Activated T-cell treated with anti-CD3 and anti-CD28 coated beads for 48 hours (primary cell): ENCODE measurements around the gene TINAGL1.

Experiments
- DNase-seq: peaks from one replicate; pipeline ENCODE4 v3.0.0-alpha.2; 2020; ENCODE audit warnings: low read depth

TINAGL1 gene, protein sequence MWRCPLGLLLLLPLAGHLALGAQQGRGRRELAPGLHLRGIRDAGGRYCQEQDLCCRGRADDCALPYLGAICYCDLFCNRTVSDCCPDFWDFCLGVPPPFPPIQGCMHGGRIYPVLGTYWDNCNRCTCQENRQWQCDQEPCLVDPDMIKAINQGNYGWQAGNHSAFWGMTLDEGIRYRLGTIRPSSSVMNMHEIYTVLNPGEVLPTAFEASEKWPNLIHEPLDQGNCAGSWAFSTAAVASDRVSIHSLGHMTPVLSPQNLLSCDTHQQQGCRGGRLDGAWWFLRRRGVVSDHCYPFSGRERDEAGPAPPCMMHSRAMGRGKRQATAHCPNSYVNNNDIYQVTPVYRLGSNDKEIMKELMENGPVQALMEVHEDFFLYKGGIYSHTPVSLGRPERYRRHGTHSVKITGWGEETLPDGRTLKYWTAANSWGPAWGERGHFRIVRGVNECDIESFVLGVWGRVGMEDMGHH

DNA sequence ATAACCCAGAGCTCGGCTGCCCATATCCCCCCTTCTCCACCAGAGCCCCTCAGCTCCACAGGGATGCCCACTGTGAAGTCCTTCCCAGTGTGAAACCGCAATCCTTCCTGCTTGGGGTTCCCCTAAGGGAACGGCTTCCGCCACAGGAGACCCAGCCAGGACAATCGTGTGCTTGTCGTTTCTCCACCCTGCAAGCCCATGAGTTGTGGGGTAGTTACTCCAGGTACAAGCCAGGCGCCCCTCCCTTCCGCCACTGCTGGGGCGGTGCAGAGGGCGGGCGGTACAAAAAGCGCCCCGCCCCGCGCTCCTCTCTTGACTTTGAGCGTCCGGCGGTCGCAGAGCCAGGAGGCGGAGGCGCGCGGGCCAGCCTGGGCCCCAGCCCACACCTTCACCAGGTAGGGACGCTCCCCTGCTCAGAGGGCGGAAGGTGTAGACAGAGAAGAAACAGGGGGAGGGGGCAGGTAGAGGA is at the start of gene TINAGL1:
TSS of gene TINAGL1 (plus strand) at position 315 of the 469 bp plus-strand sequence. CDS start 634 bp downstream, outside the sequence.
- no peak for DNase-seq

DNA sequence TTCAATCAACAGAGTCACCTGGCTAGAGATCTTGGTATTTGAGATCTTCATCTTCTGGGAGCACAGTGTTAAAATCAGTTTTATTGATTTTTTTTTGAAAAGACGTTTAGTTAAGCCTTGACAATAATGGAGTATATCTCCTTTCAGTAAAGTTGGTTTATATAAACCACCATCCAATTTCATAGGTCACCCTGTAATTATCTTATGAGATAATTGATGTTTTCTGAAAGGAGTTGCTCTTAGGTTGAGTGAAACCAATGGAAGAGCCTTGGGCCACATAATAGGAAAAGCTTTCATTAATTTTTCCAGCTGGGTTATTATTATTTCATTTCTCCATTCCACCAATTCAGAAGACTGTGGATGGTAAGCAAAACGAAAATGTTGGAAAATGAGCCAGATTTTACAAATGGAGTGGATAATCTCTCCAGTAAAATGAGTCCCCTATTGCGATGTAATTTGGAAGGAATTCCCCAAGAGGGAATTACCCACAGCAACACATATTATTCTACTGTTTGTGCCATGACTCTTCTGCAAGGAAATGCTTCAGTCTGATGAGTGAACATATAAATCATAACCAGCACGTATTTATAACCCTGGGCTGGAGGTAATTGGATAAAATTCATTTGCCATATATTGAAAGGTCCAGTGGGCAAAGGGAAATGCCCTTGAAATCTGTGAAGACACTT is 46.2 kb upstream of the TINAGL1 start:
- DNase-seq, result no peak

DNA sequence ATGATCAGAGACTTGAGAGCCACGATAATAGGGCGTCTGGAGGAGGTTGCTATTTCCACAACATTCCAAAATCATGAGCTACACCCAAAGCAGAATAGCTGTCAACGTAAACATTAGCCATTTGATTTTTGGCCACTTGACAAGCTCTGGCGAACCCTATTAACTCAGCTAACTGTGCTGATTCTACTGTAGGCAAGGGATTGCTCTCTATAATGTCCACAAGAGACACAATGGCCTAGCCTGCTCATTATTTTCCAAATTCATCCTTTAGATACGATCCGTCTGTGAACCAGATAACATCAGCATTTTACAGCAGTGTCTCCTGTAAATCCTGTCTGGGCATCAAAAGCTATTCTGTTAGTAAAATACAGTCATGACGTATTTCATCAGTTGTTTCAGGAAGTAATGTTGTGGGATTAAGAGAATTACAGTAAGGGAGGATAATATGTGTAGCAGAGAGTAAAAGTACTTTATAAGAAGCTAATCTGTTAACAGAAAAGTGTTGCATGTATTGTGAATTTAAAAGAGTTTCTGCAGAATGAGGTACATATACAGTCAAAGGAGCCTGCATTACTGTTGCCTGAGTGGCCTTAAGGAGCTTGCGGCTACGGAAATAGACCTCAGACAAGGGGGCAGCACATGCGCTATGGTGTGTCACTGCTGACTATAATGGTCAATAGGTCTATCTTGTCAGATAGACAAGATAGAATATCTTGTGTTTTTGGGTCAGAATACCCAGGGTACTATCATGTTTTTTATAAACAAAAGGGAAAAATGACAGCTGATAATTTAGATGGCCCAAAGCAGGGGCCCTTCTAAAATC is 44.9 kb upstream of the TINAGL1 start:
- DNase-seq, result no peak

DNA sequence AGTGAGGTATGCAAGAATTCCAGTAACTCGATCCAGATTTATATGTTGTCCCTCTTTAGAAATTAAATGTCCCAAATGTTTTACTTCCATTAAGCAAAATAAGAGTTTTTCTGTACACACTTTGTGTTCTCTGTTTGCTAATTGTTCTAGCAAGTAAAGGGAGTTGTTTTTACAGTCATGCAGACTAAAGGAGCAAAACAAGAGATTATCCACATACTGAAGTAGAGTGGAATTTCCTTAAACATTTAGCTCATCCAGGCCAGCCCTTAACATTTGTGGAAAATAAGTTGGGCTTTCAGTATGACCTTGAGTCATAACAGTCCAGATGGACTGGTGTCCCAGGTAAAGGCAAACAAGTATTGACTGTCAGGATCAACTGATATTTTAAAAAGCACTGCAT is 44.1 kb upstream of the TINAGL1 start:
- no peak for DNase-seq

DNA sequence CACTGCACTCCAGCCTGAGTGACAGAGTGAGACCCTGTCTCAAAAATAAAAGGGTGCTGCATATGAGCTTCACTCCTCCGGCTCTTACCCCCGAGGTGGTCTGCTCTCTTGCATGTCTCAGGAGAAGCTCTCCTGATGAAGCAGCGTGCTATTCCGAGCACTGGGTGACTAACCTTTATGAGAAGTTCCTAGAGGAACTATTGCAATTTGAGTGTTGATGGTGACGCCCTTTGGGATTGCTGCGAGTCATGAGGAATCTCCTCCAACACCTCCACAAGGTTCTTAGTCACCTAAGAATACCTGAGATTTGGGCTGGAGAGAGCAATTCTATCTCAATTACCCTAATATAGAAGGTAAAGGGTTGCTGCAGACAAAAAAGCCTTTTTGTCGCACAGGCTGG is 40.8 kb upstream of the TINAGL1 start:
- no peak for DNase-seq

DNA sequence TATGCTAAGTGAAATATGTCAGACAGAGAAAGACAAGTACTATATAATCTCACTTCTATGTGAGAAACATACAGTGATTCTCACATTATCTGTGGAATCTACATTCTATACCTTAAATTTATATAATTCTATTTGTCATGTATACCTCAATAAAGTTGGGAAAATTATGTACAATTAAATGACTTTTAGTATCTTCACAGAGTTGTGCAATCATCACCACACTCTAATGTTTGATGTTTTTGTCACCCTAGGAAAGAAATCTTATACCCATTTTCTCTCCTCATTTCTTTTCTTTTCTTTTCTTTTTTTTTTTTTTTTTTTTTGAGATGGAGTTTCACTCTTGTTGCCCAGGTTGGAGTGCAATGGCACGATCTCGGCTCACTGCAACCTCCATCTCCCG is 37.0 kb upstream of the TINAGL1 start:
- no peak for DNase-seq

DNA sequence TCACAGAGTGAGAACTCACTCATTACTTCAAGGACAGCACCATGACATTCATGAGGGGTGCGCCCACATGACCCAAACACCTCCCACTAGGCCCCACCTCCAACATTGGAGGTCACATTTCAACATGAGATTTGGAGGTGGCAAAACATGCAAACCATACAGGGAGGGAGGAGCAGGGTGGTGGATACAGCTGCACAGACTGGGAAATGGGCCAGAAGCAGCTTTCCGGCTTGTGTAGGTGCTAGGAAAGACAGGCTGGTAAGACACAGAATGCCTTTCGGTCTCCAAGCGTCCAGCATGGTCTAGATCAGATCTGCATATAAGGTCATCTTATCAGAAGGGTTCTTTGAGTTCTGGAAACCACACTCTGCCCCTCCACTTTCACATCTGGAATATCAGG is 35.1 kb upstream of the TINAGL1 start:
- DNase-seq, result no peak

DNA sequence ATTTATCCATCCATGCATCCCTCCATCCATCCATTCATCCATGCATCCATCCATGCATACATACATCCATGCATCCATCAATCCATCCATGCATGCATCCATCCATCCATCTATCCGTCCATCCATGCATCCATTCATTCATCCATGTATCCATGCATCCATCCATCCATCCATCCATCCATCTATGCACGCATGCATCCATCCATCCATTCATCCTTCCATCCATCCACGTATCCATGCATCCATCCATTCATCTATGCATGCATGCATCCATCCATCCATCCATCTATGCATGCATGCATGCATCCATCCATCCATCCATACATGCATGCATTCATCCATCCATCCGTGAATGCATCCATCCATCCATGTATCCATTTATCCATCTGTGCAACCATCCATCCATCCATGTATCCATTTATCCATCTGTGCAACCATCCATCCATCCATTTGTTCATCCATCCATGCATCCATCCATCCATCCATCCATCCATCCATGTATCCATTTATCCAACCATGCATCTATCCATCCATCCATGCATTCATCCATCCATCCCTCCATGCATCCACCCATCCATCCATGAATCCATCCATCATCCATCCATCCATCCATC is 30.3 kb upstream of the TINAGL1 start:
- DNase-seq, result no peak

DNA sequence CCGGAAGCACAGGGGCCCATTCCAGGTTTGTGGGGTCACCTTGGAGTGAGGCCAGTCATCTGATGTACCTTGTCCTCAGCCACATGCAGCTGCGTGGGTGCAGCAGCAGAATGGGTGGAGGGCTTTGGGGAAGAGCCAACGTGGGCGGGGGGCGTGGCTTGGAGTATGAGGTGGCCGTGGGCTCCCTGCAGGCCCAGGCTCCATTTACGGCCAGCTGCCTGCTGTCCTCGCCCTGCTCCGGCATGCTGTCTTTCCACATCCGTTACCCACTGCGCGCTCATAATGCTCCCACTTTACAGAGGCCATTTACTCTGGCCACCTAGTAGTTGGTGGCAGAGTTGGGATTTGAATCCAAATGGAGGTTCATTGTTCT is 27.8 kb upstream of the TINAGL1 start:
- DNase-seq, result no peak

DNA sequence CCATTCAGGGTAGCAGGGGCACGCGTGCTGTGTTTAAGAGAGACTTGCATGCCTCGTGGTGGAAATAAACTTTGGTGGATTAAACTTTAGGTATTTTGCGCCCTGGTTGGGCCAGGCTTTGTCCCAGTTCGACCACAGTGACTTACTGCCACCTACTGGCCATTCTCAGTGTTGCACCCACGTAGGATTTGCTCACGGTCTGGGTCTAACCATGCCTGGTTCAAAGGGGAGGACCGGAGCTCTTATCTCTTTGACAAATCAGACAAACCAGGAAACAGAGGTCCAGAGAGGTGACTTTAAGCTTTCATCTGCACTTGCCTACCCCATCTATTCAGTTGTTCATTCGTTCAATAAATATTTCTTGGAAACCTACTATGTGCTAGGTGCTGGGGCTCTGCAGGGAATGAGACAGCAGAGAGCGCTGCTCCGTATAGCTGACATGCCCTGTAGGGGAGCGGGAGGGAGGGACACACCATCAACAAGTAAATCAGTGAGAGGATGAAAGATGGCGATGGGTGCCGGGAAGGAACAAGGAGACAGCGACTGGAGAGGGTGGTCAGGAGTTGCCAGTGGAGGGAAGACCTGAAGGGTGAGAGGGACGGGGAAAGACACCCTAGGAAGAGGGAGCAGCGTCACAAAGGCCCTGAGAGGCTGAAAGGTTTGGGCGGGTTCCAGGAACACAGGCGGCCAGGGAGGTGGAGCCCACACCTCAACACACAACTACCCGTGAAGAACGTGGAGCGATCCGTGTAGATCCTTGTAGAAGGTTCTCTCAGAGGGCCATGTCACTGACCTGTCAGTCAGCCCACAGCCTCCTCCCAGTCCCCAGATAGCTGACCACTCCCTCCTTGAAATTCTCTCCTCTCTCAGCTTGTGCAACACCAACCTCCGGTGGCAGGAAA is 27.2 kb upstream of the TINAGL1 start:
- DNase-seq, result peak; percentile 82

DNA sequence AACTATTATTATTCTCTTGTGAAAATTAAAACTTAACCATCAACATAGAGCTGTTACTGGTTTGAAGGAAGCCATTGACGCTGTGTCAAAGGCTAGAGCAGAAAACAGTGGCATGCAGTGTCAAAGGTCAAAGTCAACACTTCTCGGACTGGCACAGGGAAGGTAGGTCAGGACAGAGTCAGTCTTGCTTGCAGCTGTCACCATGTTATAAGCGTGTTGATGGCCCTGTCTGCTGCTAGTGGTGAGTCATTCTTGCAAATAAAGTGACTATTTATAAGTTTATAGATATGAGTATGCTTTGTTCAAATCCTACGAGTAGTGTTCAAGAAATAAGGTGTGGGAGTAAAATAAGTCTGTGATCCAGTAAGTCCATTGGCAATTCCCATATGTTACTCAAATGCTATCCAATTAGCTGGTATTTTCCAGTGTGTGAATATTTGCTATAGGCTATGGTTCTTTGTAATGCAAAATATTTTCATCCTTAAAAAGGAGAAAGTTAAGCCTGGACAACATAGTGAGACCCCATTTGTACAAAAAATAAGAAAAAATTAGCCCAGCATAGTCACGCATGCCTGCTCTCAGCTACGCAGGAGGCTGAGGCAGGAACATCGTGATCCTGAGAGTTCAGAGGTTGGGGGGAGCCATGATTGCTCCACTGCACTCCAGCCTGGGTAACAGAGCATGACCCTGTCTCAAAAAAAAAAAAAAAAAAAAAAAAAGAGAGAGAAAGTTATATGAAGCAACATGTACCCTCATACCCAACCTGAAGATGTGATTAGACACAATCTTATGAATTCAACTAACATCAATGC is 26.3 kb upstream of the TINAGL1 start:
- no peak for DNase-seq

DNA sequence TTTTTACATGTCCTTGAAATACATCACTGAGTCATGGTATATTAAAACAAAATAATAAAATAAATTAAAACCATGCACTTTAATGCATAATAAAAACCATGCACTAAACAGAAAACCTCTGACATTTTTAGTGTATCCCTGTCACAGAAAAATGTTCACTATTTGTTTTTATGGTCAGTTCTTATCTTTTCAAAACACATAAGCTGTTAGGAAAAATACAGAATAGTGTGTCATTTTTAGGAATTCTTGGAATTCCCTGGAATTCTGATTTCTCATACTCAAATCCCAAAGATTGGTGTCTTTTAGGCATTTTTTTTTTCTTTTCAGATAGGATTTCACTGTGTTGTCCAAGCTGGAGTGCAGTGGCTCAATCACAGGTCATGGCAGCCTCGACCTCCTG is 25.1 kb upstream of the TINAGL1 start:
- no peak for DNase-seq

DNA sequence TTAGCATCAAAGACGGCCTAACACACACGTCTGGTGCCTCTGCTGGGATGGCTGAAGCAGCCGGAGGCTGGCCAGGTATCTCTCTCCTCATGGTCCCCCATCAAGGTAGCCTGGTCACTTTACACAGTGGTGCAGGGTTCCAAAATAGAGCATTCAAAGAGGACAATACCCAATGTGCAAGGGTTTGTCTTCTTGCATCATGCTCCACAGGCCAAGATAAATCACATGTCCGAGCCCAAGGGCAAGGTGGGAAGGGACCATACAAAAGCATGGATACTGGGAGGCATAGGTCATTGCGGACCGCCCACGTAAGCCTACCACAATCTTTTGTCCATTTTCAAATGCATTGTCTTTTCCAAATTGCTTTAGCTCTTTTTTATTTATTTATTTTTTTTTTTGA is 23.8 kb upstream of the TINAGL1 start:
- no peak for DNase-seq

DNA sequence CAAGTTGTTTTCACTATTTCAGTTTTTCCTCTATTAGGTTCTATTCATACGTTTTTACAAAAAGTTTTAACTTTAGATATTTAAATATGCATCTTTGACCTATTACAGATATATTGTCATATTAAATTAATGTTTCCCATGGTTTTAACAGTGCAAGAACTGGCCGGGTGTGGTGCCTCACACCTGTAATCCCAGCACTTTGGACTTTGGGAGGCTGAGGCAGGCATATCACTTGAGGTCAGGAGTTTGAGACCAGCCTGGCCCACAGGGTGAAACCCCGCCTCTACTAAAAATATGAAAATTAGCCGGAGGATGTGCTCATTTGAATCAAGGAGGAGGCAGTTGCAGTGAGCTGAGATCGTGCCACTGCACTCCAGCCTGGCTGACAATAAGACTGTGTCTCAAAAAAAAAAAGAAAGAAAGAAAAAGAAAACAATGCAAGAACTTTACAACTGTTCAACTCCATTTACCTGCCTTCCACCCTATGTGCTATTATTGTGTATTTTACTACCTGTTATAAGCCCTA is 19.8 kb upstream of the TINAGL1 start:
- DNase-seq, result no peak

DNA sequence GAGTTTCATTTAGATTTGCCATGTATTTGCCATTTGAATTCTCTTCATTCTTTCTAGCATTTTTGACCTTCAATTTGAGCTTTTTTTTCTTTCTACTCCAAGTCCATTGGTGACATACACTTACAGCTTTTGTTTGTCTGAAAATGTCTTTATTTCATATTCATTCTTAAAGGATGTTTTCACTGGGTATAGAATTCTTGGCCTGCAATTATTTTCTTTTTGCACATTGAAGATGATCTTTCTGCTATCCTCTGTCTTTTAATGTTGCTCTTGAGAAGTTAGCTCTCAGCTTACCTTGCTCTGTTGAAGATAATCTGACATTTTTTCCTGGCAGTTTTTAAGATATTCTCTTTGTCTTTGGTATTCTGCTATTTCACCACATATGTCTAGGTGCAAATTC is 16.6 kb upstream of the TINAGL1 start:
- no peak for DNase-seq

DNA sequence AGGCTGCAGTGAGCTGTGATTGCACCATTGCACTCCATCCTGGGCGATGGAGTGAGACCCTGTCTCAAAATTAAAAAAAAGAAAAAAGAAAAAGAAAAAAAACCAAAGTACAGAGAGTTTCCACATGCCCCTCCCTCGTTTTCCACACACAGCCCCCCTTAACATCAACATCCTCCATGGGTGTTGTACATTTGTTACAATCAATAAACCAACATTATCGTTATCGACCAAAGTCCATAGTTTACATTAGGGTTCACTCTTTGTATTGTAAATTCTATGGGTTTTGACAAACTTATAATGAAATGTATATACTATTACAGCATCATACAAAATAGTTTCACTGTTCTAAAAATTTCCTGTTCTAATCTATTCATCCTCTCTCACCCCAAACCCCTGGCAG is 15.9 kb upstream of the TINAGL1 start:
- no peak for DNase-seq

DNA sequence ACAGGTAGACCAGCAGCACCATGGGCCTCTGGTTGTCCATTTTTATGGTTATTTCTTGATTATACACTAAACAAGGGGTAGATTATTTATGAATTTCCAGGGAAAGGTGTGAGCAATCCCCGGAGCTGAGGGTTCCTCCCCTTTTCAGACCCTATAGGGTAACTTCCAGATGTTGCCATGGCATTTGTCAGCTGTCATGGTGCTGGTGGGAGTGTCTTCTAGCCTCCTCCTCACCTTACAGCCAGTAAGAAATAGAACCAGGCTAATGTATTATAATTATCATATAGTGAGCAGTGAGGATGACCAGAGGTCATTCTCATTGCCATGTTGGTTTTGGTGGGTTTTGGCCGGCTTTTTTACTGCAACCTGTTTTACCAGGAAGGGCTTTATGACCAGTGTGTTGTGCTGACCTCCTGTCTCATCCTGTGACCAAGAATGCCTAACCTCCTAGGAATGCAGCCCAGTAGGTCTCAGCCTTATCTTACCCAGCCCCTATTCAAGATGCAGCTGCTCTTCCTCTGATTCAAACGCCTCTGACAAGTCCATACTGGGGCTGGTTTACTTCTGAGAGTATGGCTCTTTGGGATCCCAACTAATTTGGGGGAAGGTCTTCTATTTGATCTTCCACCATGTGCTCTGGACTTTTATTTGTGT is 13.5 kb upstream of the TINAGL1 start:
- DNase-seq, result no peak

DNA sequence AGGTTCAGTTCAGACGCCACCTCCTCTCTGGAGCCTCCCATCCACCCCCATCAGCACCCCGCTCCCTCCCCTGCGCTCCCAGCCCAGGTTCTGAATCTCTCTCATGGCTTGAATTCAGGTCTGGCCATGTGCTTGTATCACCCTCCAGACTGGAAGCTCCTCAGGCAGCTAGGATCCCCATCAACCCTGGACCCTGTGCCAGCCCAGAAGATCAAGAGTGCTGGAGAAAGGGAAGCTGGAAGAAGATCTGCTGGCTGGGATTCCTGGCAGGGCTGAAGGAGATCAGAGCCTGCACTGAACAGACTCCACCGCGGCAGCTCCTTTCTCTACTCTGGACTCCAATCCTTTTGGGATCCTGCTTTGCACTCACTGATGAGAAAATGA is 11.7 kb upstream of the TINAGL1 start:
- DNase-seq, result no peak

DNA sequence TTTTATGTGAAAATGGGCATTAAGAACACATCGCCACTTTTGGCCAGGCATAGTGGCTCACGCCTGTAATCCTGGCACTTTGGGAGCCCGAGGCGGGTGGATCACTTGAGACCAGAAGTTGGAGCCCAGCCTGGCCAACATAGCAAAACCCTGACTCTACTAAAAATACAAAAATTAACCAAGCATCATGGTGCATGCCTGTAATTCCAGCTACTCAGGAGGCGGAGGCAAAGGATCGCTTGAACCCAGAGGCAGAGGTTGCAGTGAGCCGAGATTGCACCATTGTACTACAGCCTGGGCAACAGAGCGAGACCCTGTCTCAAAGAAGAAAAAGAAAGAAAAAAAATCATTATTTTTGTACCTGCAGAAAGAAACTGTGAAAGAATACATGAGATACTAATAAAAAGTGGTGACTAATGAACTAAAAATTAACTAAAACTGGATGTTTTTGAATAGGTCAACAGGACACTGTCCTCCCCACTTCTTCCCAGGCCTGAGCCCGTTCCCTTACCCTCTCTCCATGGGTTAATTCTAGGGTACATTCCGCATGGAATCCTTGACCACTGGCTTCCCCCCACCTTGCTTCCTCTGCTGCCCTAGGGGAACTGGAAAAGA is 8.3 kb upstream of the TINAGL1 start:
- DNase-seq, result no peak
